MM.1S (cell line): ENCODE measurements around the gene HSF4.

Experiments
- DNase-seq: peaks from one replicate; pipeline ENCODE4 v3.0.0-alpha.2; 2015
- H2AFZ ChIP-seq: fragments of 300-600 bp; sonication (generic); 2 replicates; pipeline ENCODE4 v1.6.0; 2016; ENCODE audit warnings: antibody characterized with exemption, low read length
- H3F3A ChIP-seq: fragments of 300-600 bp; sonication (generic); 2 replicates; pipeline ENCODE4 v1.6.1; 2016; ENCODE audit warnings: mild to moderate bottlenecking, antibody characterized with exemption, low read length, moderate library complexity, mixed read lengths; ENCODE audit not compliant: insufficient read depth
- H3K27ac ChIP-seq: fragments of 300-600 bp; sonication (generic); 2 replicates; pipeline ENCODE4 v1.5.1; 2016; ENCODE audit warnings: mild to moderate bottlenecking, low read length
- H3K27me3 ChIP-seq: fragments of 300-600 bp; sonication (generic); replicated peaks from 2 replicates; pipeline ENCODE4 v1.6.0; 2016; ENCODE audit warnings: low read length; ENCODE audit not compliant: insufficient read depth
- H3K36me3 ChIP-seq: fragments of 300-600 bp; sonication (generic); replicated peaks from 2 replicates; pipeline ENCODE4 v1.6.1; 2016; ENCODE audit warnings: mild to moderate bottlenecking, low read length, mixed read lengths; ENCODE audit not compliant: insufficient read depth
- H3K4me1 ChIP-seq: fragments of 300-600 bp; sonication (generic); 2 replicates; pipeline ENCODE4 v1.6.1; 2016; ENCODE audit warnings: low read length, mixed read lengths
- H3K4me2 ChIP-seq: fragments of 300-600 bp; sonication (generic); 2 replicates; pipeline ENCODE4 v1.6.0; 2016; ENCODE audit warnings: low read depth, low read length
- H3K4me3 ChIP-seq: fragments of 300-600 bp; sonication (generic); 2 replicates; pipeline ENCODE4 v1.5.1; 2016; ENCODE audit warnings: low read length, mixed read lengths
- H3K79me2 ChIP-seq: fragments of 300-600 bp; sonication (generic); 2 replicates; pipeline ENCODE4 v1.6.1; 2016; ENCODE audit warnings: mixed run types, low read length, mixed read lengths
- H3K9ac ChIP-seq: fragments of 300-600 bp; sonication (generic); 2 replicates; pipeline ENCODE4 v1.6.1; 2016; ENCODE audit warnings: low read length, mixed read lengths
- H3K9me2 ChIP-seq: fragments of 300-600 bp; sonication (generic); replicated peaks from 2 replicates; pipeline ENCODE4 v1.6.1; 2016; ENCODE audit warnings: mild to moderate bottlenecking, low read length, mixed read lengths; ENCODE audit not compliant: insufficient read depth
- H3K9me3 ChIP-seq: fragments of 300-600 bp; sonication (generic); replicated peaks from 2 replicates; pipeline ENCODE4 v1.6.1; 2016; ENCODE audit warnings: mild to moderate bottlenecking, low read length, mixed read lengths; ENCODE audit not compliant: insufficient read depth
- H4K20me1 ChIP-seq: fragments of 300-600 bp; sonication (generic); 2 replicates; pipeline ENCODE4 v1.6.1; 2016; ENCODE audit warnings: mild to moderate bottlenecking, low read length, moderate library complexity, mixed read lengths; ENCODE audit not compliant: insufficient read depth
- CTCF ChIP-seq: fragments of 300-600 bp; sonication (generic); IDR thresholded peaks from 2 replicates; pipeline ENCODE4 v1.5.1; 2016; ENCODE audit warnings: antibody characterized with exemption, low read length, mixed read lengths
- EZH2 ChIP-seq: fragments of 300-600 bp; sonication (generic); optimal IDR thresholded peaks from 2 replicates; pipeline ENCODE3; 2017; ENCODE audit warnings: low read depth, mild to moderate bottlenecking, antibody characterized with exemption, low read length, mixed read lengths
- EZH2phosphoT487 ChIP-seq: fragments of 300-600 bp; sonication (generic); IDR thresholded peaks from 2 replicates; pipeline ENCODE4 v1.6.1; 2018; ENCODE audit warnings: antibody characterized with exemption, low read length

The HSF4 gene

GRCh38 chr16:67163164-67163998 lies 1.2 kb upstream of the HSF4 start:
- DNase-seq: no peak
- Histone ChIP-seq H3K79me2 (peaks cover 7% of the 10 kb centered on the region), H3K4me3 (peak overlapping the region; percentile 49), H3K9me3 (no peaks in the 10 kb centered on the region), H4K20me1 (no peaks in the 10 kb centered on the region), H3K4me1 (peaks cover 24% of the 10 kb centered on the region), H3K27me3 (no peaks in the 10 kb centered on the region), H2AFZ (no peak overlapping the region), H3K4me2 (peak overlapping the region; percentile 91), H3K9me2 (no peaks in the 10 kb centered on the region), H3K9ac (no peak overlapping the region; the same call in 1 of the 2 replicates), H3K27ac (no peak overlapping the region), H3K36me3 (no peaks in the 10 kb centered on the region), H3F3A (peaks cover 15% of the 10 kb centered on the region)
- TF ChIP-seq CTCF: no peak
- no peak for TF ChIP-seq EZH2phosphoT487
- TF ChIP-seq EZH2: no peak

- H3K9me3 ChIP-seq: no peaks in the 10 kb centered on the region
- no peaks in the 10 kb centered on the region for H3K27me3 ChIP-seq
- H3K9ac ChIP-seq: peak overlapping the region; percentile 20; the same call in 1 of the 2 replicates
- H3K4me2 ChIP-seq: peak overlapping the region; percentile 91
- H2AFZ ChIP-seq: 0 out of 2 replicates have a peak overlapping the region, but pooled peaks have one; percentile 53
- TF ChIP-seq EZH2: no peak
- no peak for TF ChIP-seq CTCF
- no peak for TF ChIP-seq EZH2phosphoT487
- no peaks in the 10 kb centered on the region for H4K20me1 ChIP-seq
- H3F3A ChIP-seq: peaks cover 8% of the 10 kb centered on the region
- no peaks in the 10 kb centered on the region for H3K36me3 ChIP-seq
- H3K4me3 ChIP-seq: peak overlapping the region; percentile 49
- peaks cover 21% of the 10 kb centered on the region for H3K4me1 ChIP-seq
- no peak overlapping the region for H3K27ac ChIP-seq
- peaks cover 3% of the 10 kb centered on the region; the same call in 1 of the 2 replicates for H3K79me2 ChIP-seq
- no peaks in the 10 kb centered on the region for H3K9me2 ChIP-seq
- DNase-seq: no peak
These were observed 466 bp upstream of the HSF4 start for GRCh38 chr16:67163999-67164558.

GRCh38 chr16:67165121-67166078 lies 855 bp downstream of the HSF4 start:
- Histone ChIP-seq H3F3A (peaks cover 6% of the 10 kb centered on the region), H3K79me2 (no peaks in the 10 kb centered on the region), H3K27me3 (no peaks in the 10 kb centered on the region), H3K4me3 (0 out of 2 replicates have a peak overlapping the region, but pooled peaks have one; percentile 52), H3K4me2 (peak overlapping the region; percentile 67; the same call in 1 of the 2 replicates), H3K27ac (peak overlapping the region; percentile 38; the same call in 1 of the 2 replicates), H4K20me1 (no peaks in the 10 kb centered on the region), H3K9me3 (no peaks in the 10 kb centered on the region), H3K9ac (peak overlapping the region; percentile 60; the same call in 1 of the 2 replicates), H3K4me1 (peaks cover 31% of the 10 kb centered on the region), H3K36me3 (no peaks in the 10 kb centered on the region), H3K9me2 (no peaks in the 10 kb centered on the region), H2AFZ (no peak overlapping the region)
- TF ChIP-seq EZH2 (no peak), CTCF (no peak), EZH2phosphoT487 (no peak)
- no peak for DNase-seq
